ENCODE measurements around the gene ERC2. TPM values are rescaled to one million over a fixed set of nuclear protein-coding genes. Genes with fewer than 3 reads are reported as not detected.

The ERC2 gene
- total RNA-seq, 1 donor = 0.43 TPM

- no peak for TF ChIP-seq CTCF (IDR thresholded peaks at IDR 0.05; ENCODE audit: insufficient read depth, low read depth, low read length)
- DNase-seq (ENCODE audit: low read depth) = no peak
- H3K4me3 ChIP-seq (ENCODE audit: low read depth, low read length) = no peak overlapping the region
Measured at GRCh38 chr3:55765906-55766701, 702.2 kb downstream of the ERC2 start.

- no peak overlapping the region for H3K4me3 ChIP-seq (ENCODE audit: low read depth, low read length)
- DNase-seq (ENCODE audit: low read depth) = no peak
- TF ChIP-seq CTCF (IDR thresholded peaks at IDR 0.05; ENCODE audit: insufficient read depth, low read depth, low read length) = no peak
Measured at GRCh38 chr3:55765398-55765797, 702.9 kb downstream of the ERC2 start.

GRCh38 chr3:55756976-55757375 is 711.3 kb downstream of the ERC2 start:
- no peak for TF ChIP-seq CTCF (IDR thresholded peaks at IDR 0.05; ENCODE audit: insufficient read depth, low read depth, low read length)
- H3K4me3 ChIP-seq (ENCODE audit: low read depth, low read length) = no peak overlapping the region
- no peak for DNase-seq (ENCODE audit: low read depth)

GRCh38 chr3:55755516-55756205 is 712.6 kb downstream of the ERC2 start:
- no peak for TF ChIP-seq CTCF (IDR thresholded peaks at IDR 0.05; ENCODE audit: insufficient read depth, low read depth, low read length)
- DNase-seq (ENCODE audit: low read depth) = no peak
- H3K4me3 ChIP-seq (ENCODE audit: low read depth, low read length) = no peak overlapping the region

- DNase-seq (ENCODE audit: low read depth) = no peak
- H3K4me3 ChIP-seq (ENCODE audit: low read depth, low read length) = no peak overlapping the region
- no peak for TF ChIP-seq CTCF (IDR thresholded peaks at IDR 0.05; ENCODE audit: insufficient read depth, low read depth, low read length)
Measured at GRCh38 chr3:55752911-55753310, 715.4 kb downstream of the ERC2 start.

GRCh38 chr3:55751730-55752129 is 716.5 kb downstream of the ERC2 start:
- DNase-seq (ENCODE audit: low read depth) = no peak
- no peak overlapping the region for H3K4me3 ChIP-seq (ENCODE audit: low read depth, low read length)
- TF ChIP-seq CTCF (IDR thresholded peaks at IDR 0.05; ENCODE audit: insufficient read depth, low read depth, low read length) = no peak

Data from fibroblast of villous mesenchyme (primary cell).